Measurements from ENCODE around the gene RPA1.

RPA1 gene

DNA sequence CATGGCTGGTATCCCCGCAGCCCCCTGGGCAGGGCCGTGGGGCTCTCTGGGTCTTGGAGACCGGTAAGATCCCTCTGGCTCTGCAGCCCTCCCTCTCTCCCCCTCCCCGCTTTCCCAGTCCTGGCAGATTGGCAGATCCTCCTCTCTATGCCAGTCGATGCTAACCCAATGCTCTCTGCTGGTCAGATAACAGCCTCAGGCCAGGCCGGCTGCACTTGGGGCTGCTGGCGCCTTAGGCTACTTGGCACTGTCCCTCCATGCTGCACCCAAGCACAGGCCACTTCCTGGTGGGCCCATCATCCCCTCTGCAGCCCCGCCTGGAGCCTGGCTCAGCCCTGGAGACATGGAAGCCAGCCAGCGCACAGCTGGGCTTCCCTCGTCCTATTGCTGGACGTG lies 113.6 kb downstream of the RPA1 start:
- no peak for DNase-seq

DNA sequence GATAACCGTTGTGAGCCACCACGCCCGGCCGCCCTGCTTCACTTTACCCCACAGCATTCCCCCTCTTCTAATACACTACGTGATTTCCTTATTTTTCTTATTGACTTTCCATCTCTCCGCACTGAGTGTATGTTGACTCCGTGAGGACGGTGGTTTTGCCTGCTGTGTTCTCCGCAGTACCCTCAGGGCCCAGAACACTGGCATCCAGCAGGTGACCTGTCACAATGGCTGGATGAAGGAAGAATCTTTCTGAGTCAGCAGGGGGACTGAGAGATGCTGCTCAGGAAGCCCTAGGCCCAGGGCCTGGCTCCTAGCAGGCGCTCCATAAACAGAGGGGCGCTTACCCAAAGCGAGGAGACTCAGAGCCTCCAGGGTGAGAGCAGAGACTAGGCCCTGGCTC lies 115.8 kb downstream of the RPA1 start:
- no peak for DNase-seq

DNA sequence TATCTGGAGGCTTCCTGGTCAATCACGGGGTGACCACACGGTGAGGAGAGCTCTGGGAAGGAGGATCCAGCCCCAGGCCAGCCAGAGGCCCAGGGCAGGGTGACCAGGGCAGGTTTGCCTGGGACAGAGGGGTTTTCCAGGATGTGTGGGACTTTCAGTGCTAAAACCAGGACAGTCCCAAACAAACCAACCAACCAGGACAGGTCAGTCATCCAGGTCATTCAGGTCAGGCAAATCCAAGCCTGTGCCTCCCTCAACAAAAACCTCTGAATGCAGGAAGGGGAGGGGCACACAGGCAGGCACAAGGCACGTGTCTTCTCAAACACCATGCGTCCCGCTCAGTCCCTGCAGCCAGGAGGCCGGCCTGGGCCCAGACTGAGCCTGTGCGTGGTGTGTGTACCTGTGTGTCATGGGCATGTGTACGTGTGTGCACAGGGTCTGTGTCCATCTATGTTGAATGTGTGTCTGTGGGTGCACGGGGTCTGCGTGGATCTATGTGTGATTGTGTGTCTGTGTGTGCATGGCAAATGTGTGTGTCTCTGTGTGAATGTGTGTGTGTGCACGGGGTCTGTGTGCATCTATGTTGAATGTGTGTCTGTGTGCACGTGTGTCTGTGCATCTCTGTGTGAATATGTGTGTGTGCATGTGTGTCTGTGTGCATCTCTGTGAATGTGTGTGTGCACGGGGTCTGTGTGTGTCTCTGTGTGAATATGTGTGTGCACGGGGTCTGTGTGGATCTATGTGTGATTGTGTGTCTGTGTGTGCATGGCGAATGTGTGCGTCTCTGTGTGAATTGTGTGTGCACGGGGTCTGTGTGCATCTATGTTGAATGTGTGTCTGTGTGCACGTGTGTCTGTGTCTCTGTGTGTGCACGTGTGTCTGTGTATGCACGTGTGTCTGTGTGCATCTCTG lies 116.5 kb downstream of the RPA1 start:
- no peak for DNase-seq

DNA sequence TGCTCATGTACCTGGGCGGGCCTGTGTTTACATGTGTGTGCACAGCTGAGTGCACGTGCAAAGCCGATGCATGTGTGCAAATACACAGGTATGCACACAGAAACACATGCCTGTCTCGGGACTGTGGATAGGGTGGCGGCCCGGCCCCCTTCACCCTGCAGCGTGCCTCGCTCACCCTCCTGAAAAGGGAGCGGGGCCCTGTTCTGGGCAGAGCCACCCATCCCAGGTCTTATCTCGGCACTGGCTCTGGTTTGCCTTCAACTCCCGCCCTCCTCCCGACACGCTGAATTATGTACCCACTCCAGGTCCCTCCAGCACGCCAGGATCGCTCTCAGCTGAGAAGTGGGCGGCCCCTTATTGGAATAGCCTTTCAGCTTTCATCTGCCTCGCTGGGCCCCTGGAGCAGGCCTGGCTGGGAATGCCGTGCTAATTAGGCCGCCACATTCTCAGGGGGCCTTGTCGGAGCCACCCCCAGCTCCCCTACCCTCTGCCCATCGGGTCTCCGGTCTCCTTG lies 117.5 kb downstream of the RPA1 start:
- DNase-seq, result no peak

DNA sequence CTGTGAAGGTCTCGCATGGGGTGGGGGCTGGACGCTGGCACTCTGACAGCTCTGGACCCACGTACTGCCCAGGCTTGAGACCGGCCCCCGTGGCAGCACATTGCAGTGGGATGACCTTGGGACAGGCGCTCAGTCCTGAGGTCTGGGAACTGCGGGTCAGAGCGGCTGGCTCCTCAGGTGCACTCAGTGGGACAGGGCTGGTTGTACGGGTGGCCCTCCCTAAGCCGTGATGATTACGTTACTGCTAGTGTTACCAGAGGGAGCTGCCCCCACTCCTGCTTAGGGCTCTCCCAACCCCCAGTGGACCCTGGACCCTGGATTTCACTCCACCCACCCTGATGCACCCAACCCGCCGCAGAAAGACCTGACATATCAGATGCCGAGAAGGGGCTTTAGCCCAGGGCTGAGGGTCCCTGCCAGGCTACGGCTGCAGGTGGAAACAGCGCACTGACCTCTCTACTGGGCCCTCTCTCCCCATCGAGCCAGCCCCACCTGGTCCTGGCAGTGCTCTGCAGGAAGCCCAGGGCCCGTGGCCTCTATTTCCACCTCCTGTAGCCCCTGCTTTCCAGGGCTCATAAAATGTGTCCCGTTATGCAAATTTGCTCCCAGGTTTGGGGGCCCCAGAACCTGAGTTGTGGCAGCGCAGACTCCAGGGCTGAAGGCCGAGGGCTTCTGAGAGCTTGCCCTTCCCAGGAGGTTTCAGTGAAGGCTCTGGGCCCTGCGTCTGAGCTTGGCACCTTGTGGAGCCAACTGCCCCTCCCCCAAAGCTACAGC lies 118.1 kb downstream of the RPA1 start:
- no peak for DNase-seq

DNA sequence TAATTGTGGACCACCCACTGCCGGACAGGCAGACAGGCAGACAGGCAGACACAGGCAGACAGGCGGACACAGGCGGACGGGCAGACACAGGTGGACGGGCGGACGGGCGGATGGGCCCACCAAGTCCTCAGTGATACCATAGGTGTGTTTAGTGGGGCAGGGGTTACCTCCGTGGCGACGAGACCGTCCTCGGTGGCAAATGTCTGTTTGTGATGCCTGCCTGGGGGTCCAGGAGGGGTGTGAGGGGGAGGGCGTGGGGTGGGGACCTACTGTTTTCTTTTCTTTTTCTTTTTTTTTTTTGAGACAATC lies 118.7 kb downstream of the RPA1 start:
- no peak for DNase-seq
